Neural progenitor cell (in vitro differentiated cells): Measurements from ENCODE around the gene ITGB3.
"Not testable (repeated sequence)": the region's sequence is repeated elsewhere in the genome, so short reads cannot be mapped to it uniquely, and the experiment has no call there.

ENCODE experiments used
- CTCF ChIP-seq: fragments of 200-600 bp; sonication (generic); IDR thresholded peaks from 2 replicates; pipeline ENCODE4 v1.5.1; 2017; ENCODE audit warnings: antibody characterized with exemption, mild to moderate bottlenecking
- EZH2 ChIP-seq: fragments of 200-600 bp; sonication (generic); IDR thresholded peaks from 2 replicates; pipeline ENCODE4 v1.6.1; 2017; ENCODE audit warnings: antibody characterized with exemption, mild to moderate bottlenecking, moderate library complexity

GRCh38 chr17:47217279-47217678 is 36.3 kb upstream of the ITGB3 start:
- not testable (repeated sequence) for TF ChIP-seq CTCF, EZH2
